Endodermal cell (in vitro differentiated cells): ENCODE measurements around the gene TAB2. TPM values are rescaled to one million over a fixed set of nuclear protein-coding genes. Genes with fewer than 3 reads are reported as not detected.

Source experiments
- DNase-seq: peaks from one replicate; pipeline ENCODE4 v3.0.0-alpha.2; 2017
- H3K27ac ChIP-seq: 2 replicates; pipeline ENCODE4 v1.5.1; 2013; ENCODE audit warnings: mild to moderate bottlenecking, low read depth, low read length, moderate library complexity
- H3K27me3 ChIP-seq: 2 replicates; pipeline ENCODE4 v1.6.1; 2013; ENCODE audit warnings: mild to moderate bottlenecking, low read length, moderate library complexity; ENCODE audit not compliant: insufficient read depth, control insufficient read depth, poor library complexity, severe bottlenecking
- H3K36me3 ChIP-seq: 2 replicates; pipeline ENCODE4 v1.7.0; 2013; ENCODE audit warnings: mild to moderate bottlenecking, low read length, moderate library complexity; ENCODE audit not compliant: control insufficient read depth, insufficient read depth
- H3K4me1 ChIP-seq: one replicate; pipeline ENCODE4 v1.7.0; 2013; ENCODE audit warnings: low read length; ENCODE audit not compliant: control insufficient read depth, insufficient read depth
- H3K4me3 ChIP-seq: 2 replicates; pipeline ENCODE4 v1.5.1; 2013; ENCODE audit warnings: mild to moderate bottlenecking, low read length, moderate library complexity
- H3K9ac ChIP-seq: 2 replicates; pipeline ENCODE4 v1.6.1; 2013; ENCODE audit warnings: mild to moderate bottlenecking, low read length, moderate library complexity; ENCODE audit not compliant: poor library complexity, severe bottlenecking; ENCODE audit errors: extremely low read depth
- H3K9me3 ChIP-seq: 2 replicates; pipeline ENCODE4 v1.6.1; 2013; ENCODE audit warnings: mild to moderate bottlenecking, low read length, moderate library complexity; ENCODE audit not compliant: control insufficient read depth
- H3K27ac Mint-ChIP-seq: 2 replicates; pipeline ENCODE4 v1.8.0; 2020; ENCODE audit warnings: mixed read lengths
- H3K27me3 Mint-ChIP-seq: 2 replicates; pipeline ENCODE4 v1.8.0; 2021; ENCODE audit warnings: mild to moderate bottlenecking, mixed read lengths; ENCODE audit not compliant: insufficient read depth
- H3K36me3 Mint-ChIP-seq: 2 replicates; pipeline ENCODE4 v1.8.0; 2020; ENCODE audit warnings: low read depth, mixed read lengths
- H3K4me1 Mint-ChIP-seq: 2 replicates; pipeline ENCODE4 v1.8.0; 2020; ENCODE audit warnings: mixed read lengths
- H3K4me3 Mint-ChIP-seq: 2 replicates; pipeline ENCODE4 v1.8.0; 2020; ENCODE audit warnings: mild to moderate bottlenecking, moderate library complexity, mixed read lengths
- H3K9me3 Mint-ChIP-seq: 2 replicates; pipeline ENCODE4 v1.8.0; 2020; ENCODE audit warnings: mild to moderate bottlenecking, mixed read lengths
- CTCF ChIP-seq: fragments of 200-600 bp; sonication (generic); conservative IDR thresholded peaks from 2 replicates; pipeline ENCODE4 v1.5.0; 2021; ENCODE audit warnings: antibody characterized with exemption, mild to moderate bottlenecking
- WGBS, 2 experiments: methylation state at CpG; one replicate each; pipeline versions ENCODE4 v1.1.5 to v1.1.7; 2013; ENCODE audit warnings: missing lambda C conversion rate in 2 of 2, mixed read lengths in 1 of 2; ENCODE audit not compliant: insufficient coverage in 1 of 2, insufficient read length in 1 of 2; 5-methylcytosine and 5-hydroxymethylcytosine counted together
- total RNA-seq, 2 donors: library from RNA; stranded (reverse); fragmentation: NEBNext Ultra II Directional in 1 of 2; extraction: Animal tissue kit (Norgen Biotek cat#: 25700) in 1 of 2; gene quantifications; 2 replicates in 1 of 2; 3 replicates in 1 of 2; pipeline ENCODE4 v1.2.1, GENCODE V29; 2021

TAB2 gene
- total RNA-seq, 2 donors from 2014 or later = 51.1 to 54.8 TPM

GRCh38 chr6:149311293-149311692, 6.2 kb upstream of the TAB2 start:
- Histone ChIP-seq H3K27me3 (no peaks in the 10 kb centered on the region), H3K9me3 (no peaks in the 10 kb centered on the region), H3K9ac (no peak overlapping the region), H3K27ac (no peak overlapping the region), H3K36me3 (no peaks in the 10 kb centered on the region), H3K4me1 (no peaks in the 10 kb centered on the region), H3K4me3 (no peak overlapping the region)
- H3K9me3 Mint-ChIP-seq = no peaks in the 10 kb centered on the region
- DNase-seq = no peak
- no peak for TF ChIP-seq CTCF
- no peak overlapping the region for H3K4me3 Mint-ChIP-seq
- H3K4me1 Mint-ChIP-seq = peaks cover 2% of the 10 kb centered on the region
- H3K36me3 Mint-ChIP-seq = no peaks in the 10 kb centered on the region
- no peak overlapping the region for H3K27ac Mint-ChIP-seq
- peaks cover 10% of the 10 kb centered on the region for H3K27me3 Mint-ChIP-seq
- WGBS, 2 experiments = 82 to 92% methylated on average over 1 to 4 of the region's 4 CpGs

GRCh38 chr6:149311766-149312165, 5.7 kb upstream of the TAB2 start:
- no peaks in the 10 kb centered on the region for H3K4me1 ChIP-seq
- H3K27me3 ChIP-seq = no peaks in the 10 kb centered on the region
- no peaks in the 10 kb centered on the region for H3K9me3 ChIP-seq
- H3K4me3 ChIP-seq = no peak overlapping the region
- DNase-seq = no peak
- H3K36me3 Mint-ChIP-seq = no peaks in the 10 kb centered on the region
- no peak for TF ChIP-seq CTCF
- H3K9me3 Mint-ChIP-seq = no peaks in the 10 kb centered on the region
- peaks cover 2% of the 10 kb centered on the region for H3K4me1 Mint-ChIP-seq
- H3K36me3 ChIP-seq = no peaks in the 10 kb centered on the region
- no peak overlapping the region for H3K27ac Mint-ChIP-seq
- peaks cover 10% of the 10 kb centered on the region for H3K27me3 Mint-ChIP-seq
- WGBS, 2 experiments = 100% methylated on average over 1 of the region's 1 CpG; no CpG with 5 or more reads in 1 of the 2 experiments
- no peak overlapping the region for H3K9ac ChIP-seq
- H3K27ac ChIP-seq = no peak overlapping the region
- no peak overlapping the region for H3K4me3 Mint-ChIP-seq

- no peak for DNase-seq
- Histone ChIP-seq H3K4me3 (no peak overlapping the region), H3K36me3 (no peaks in the 10 kb centered on the region), H3K27me3 (no peaks in the 10 kb centered on the region), H3K9me3 (no peaks in the 10 kb centered on the region), H3K9ac (no peak overlapping the region), H3K27ac (no peak overlapping the region), H3K4me1 (no peaks in the 10 kb centered on the region)
- 91 to 92% methylated on average over 5 of the region's 5 CpGs for WGBS, 2 experiments
- no peak overlapping the region for H3K27ac Mint-ChIP-seq
- H3K27me3 Mint-ChIP-seq = peaks cover 10% of the 10 kb centered on the region
- no peaks in the 10 kb centered on the region for H3K36me3 Mint-ChIP-seq
- no peak overlapping the region for H3K4me3 Mint-ChIP-seq
- H3K4me1 Mint-ChIP-seq = peaks cover 2% of the 10 kb centered on the region
- no peak for TF ChIP-seq CTCF
- H3K9me3 Mint-ChIP-seq = no peaks in the 10 kb centered on the region
These were observed 4.4 kb upstream of the TAB2 start for GRCh38 chr6:149313070-149313469.
